Measurements from ENCODE around the gene RDX. TPM values are rescaled to one million over a fixed set of nuclear protein-coding genes. Genes with fewer than 3 reads are reported as not detected.
"Not testable (repeated sequence)": the region's sequence is repeated elsewhere in the genome, so short reads cannot be mapped to it uniquely, and the experiment has no call there.

RDX gene
- total RNA-seq, 1 donor from 2014 or later, result 125 TPM

- H3K9me3 ChIP-seq (replicated peaks); intact Hi-C loops (cut with micrococcal nuclease); DNase-seq; H3K27me3 ChIP-seq (ENCODE audit: low read depth); H3K27ac ChIP-seq (replicated peaks); H3K4me1 ChIP-seq; H3K36me3 ChIP-seq: not testable (repeated sequence)
- peak; percentile 22 for TF ChIP-seq CTCF (IDR thresholded peaks at IDR 0.05; ENCODE audit: borderline replicate concordance)
- peak overlapping the region; percentile 61 for H3K4me3 ChIP-seq
These were observed 87.6 kb downstream of the RDX start for GRCh38 chr11:110208678-110209312.

- no peak overlapping the region for H3K4me3 ChIP-seq
- no peaks in the 10 kb centered on the region for H3K27me3 ChIP-seq (ENCODE audit: low read depth)
- H3K27ac ChIP-seq (replicated peaks), result no peak overlapping the region
- no peak for TF ChIP-seq CTCF (IDR thresholded peaks at IDR 0.05; ENCODE audit: borderline replicate concordance)
- no peaks in the 10 kb centered on the region for H3K4me1 ChIP-seq
- no peaks in the 10 kb centered on the region for H3K36me3 ChIP-seq
- H3K9me3 ChIP-seq (replicated peaks), result no peaks in the 10 kb centered on the region
- intact Hi-C loops (cut with micrococcal nuclease), result no loop called here
- DNase-seq, result no peak
These were observed 89.3 kb downstream of the RDX start for GRCh38 chr11:110207123-110207522.

GRCh38 chr11:110200836-110201235 lies 95.6 kb downstream of the RDX start:
- no peaks in the 10 kb centered on the region for H3K36me3 ChIP-seq
- TF ChIP-seq CTCF (IDR thresholded peaks at IDR 0.05; ENCODE audit: borderline replicate concordance), result no peak
- no peak overlapping the region for H3K4me3 ChIP-seq
- no peaks in the 10 kb centered on the region for H3K4me1 ChIP-seq
- no peaks in the 10 kb centered on the region for H3K9me3 ChIP-seq (replicated peaks)
- intact Hi-C loops (cut with micrococcal nuclease), result loop anchor here (2.0 to 5.0 kb wide), 2 partner anchors 166 to 231 kb away; no protein-coding TSS in a partner anchor
- H3K27ac ChIP-seq (replicated peaks), result no peak overlapping the region
- no peak for DNase-seq
- H3K27me3 ChIP-seq (ENCODE audit: low read depth), result no peaks in the 10 kb centered on the region

- intact Hi-C loops (cut with micrococcal nuclease), result loop anchor here (2.0 to 5.0 kb wide), 2 partner anchors 167 to 232 kb away; no protein-coding TSS in a partner anchor
- H3K9me3 ChIP-seq (replicated peaks), result no peaks in the 10 kb centered on the region
- DNase-seq, result no peak
- no peaks in the 10 kb centered on the region for H3K36me3 ChIP-seq
- no peak overlapping the region for H3K27ac ChIP-seq (replicated peaks)
- no peaks in the 10 kb centered on the region for H3K4me1 ChIP-seq
- no peaks in the 10 kb centered on the region for H3K27me3 ChIP-seq (ENCODE audit: low read depth)
- no peak for TF ChIP-seq CTCF (IDR thresholded peaks at IDR 0.05; ENCODE audit: borderline replicate concordance)
- no peak overlapping the region for H3K4me3 ChIP-seq
These were observed 96.2 kb downstream of the RDX start for GRCh38 chr11:110200241-110200640.

- no peak for DNase-seq
- no peak for TF ChIP-seq CTCF (IDR thresholded peaks at IDR 0.05; ENCODE audit: borderline replicate concordance)
- Histone ChIP-seq H3K27ac (replicated peaks) (no peak overlapping the region), H3K36me3 (no peaks in the 10 kb centered on the region), H3K4me3 (no peak overlapping the region), H3K27me3 (ENCODE audit: low read depth) (no peaks in the 10 kb centered on the region), H3K9me3 (replicated peaks) (no peaks in the 10 kb centered on the region), H3K4me1 (no peaks in the 10 kb centered on the region)
- intact Hi-C loops (cut with micrococcal nuclease), result no loop called here
These were observed 97.0 kb downstream of the RDX start for GRCh38 chr11:110199184-110199981.
